Measurements from ENCODE around the gene TPP2.

DNA sequence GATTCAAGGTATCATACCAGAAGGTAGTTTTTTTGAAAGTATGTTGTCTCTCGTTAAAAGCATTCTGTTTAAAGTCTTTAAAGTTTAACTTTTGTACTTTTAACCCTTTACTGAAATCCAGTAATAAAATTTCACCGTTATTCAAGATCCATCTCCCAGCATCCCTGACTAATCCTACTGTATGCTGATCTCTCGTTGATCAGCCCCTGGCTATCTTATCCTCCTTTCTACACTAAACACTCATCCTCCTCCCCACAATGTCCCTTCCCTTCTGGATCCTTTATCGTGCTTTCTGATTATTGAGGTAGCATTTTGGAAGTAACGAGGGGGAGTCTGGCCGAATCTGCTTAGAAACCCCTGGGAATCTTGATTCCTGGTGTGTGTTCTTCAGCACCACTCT is 1.3 kb downstream of the TPP2 start:
- TF ChIP-seq, protein P1, sequence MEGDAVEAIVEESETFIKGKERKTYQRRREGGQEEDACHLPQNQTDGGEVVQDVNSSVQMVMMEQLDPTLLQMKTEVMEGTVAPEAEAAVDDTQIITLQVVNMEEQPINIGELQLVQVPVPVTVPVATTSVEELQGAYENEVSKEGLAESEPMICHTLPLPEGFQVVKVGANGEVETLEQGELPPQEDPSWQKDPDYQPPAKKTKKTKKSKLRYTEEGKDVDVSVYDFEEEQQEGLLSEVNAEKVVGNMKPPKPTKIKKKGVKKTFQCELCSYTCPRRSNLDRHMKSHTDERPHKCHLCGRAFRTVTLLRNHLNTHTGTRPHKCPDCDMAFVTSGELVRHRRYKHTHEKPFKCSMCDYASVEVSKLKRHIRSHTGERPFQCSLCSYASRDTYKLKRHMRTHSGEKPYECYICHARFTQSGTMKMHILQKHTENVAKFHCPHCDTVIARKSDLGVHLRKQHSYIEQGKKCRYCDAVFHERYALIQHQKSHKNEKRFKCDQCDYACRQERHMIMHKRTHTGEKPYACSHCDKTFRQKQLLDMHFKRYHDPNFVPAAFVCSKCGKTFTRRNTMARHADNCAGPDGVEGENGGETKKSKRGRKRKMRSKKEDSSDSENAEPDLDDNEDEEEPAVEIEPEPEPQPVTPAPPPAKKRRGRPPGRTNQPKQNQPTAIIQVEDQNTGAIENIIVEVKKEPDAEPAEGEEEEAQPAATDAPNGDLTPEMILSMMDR (IDR thresholded peaks at IDR 0.05 in 2 of 3, conservative IDR thresholded peaks at IDR 0.05 in 1 of 3; ENCODE audit: borderline replicate concordance in 1 of 3, insufficient read depth in 1 of 3, low read depth in 2 of 3, low read length in 2 of 3): no peak
- TF ChIP-seq ZFX (IDR thresholded peaks at IDR 0.05): no peak
- TF ChIP-seq EGR1 (IDR thresholded peaks at IDR 0.05; ENCODE audit: low read depth): no peak
- no peak for TF ChIP-seq FOSL1 (IDR thresholded peaks at IDR 0.05; ENCODE audit: low read depth)
- TF ChIP-seq, protein P2, sequence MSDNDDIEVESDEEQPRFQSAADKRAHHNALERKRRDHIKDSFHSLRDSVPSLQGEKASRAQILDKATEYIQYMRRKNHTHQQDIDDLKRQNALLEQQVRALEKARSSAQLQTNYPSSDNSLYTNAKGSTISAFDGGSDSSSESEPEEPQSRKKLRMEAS (IDR thresholded peaks at IDR 0.05): no peak
- TF ChIP-seq EZH2 (IDR thresholded peaks at IDR 0.05): no peak
- TF ChIP-seq POLR2A (IDR thresholded peaks at IDR 0.05; ENCODE audit: borderline replicate concordance, extremely low read depth, insufficient read depth, insufficient read length): no peak
- no peak for TF ChIP-seq ZNF274 (IDR thresholded peaks at IDR 0.05; ENCODE audit: low read depth, low read length)
- no peak for TF ChIP-seq POLR2AphosphoS5 (IDR thresholded peaks at IDR 0.05; ENCODE audit: low read depth, low read length)
- no peak for TF ChIP-seq CEBPB (IDR thresholded peaks at IDR 0.05; ENCODE audit: low read depth)
- TF ChIP-seq SIN3A (IDR thresholded peaks at IDR 0.05; ENCODE audit: low read depth): no peak
- no peak for TF ChIP-seq REST (IDR thresholded peaks at IDR 0.05; ENCODE audit: low read depth)
- no peak for TF ChIP-seq RAD21 (IDR thresholded peaks at IDR 0.05; ENCODE audit: low read depth)
